Ramos (cell line): ENCODE results near the gene SPEN.
"Not testable (repeated sequence)": the region's sequence is repeated elsewhere in the genome, so short reads cannot be mapped to it uniquely, and the experiment has no call there.

ENCODE experiments used
- in situ Hi-C: fragments of 300-500 bp; cut with MboI; formaldehyde crosslinking; loops from one replicate; pipeline ENCODE4 v1.14.3; 2022; ENCODE audit warnings: low sequenced_read_pairs; ENCODE audit not compliant: unreplicated experiment

Gene SPEN

GRCh38 chr1:15833842-15834405, 13.6 kb upstream of the SPEN start:
- in situ Hi-C loops, result no loop called here

- in situ Hi-C loops, result no loop called here
Measured at GRCh38 chr1:15834406-15835204, 12.9 kb upstream of the SPEN start.

GRCh38 chr1:15835205-15835740, 12.2 kb upstream of the SPEN start:
- in situ Hi-C loops, result no loop called here

- in situ Hi-C loops, result no loop called here
Measured at GRCh38 chr1:15835741-15836510, 11.6 kb upstream of the SPEN start.

GRCh38 chr1:15836511-15836771, 11.1 kb upstream of the SPEN start:
- in situ Hi-C loops, result not testable (repeated sequence)

GRCh38 chr1:15836772-15837669, 10.5 kb upstream of the SPEN start:
- in situ Hi-C loops, result no loop called here

- in situ Hi-C loops, result no loop called here
Measured at GRCh38 chr1:15837931-15838330, 9.6 kb upstream of the SPEN start.

GRCh38 chr1:15838721-15839120, 8.8 kb upstream of the SPEN start:
- in situ Hi-C loops, result no loop called here

GRCh38 chr1:15843826-15844572, 3.5 kb upstream of the SPEN start:
- in situ Hi-C loops, result no loop called here

- in situ Hi-C loops, result not testable (repeated sequence)
Measured at GRCh38 chr1:15846056-15846455, 1.5 kb upstream of the SPEN start.

- in situ Hi-C loops, result no loop called here
Measured at GRCh38 chr1:15847893-15848142, 311 bp downstream of the SPEN start.

- in situ Hi-C loops, result no loop called here
Measured at GRCh38 chr1:15848143-15848928, 829 bp downstream of the SPEN start.

- in situ Hi-C loops, result no loop called here
Measured at GRCh38 chr1:15848929-15849774, 1.6 kb downstream of the SPEN start.

- in situ Hi-C loops, result no loop called here
Measured at GRCh38 chr1:15849775-15850324, 2.3 kb downstream of the SPEN start.

- in situ Hi-C loops, result no loop called here
Measured at GRCh38 chr1:15850471-15851001, 3.0 kb downstream of the SPEN start.

- in situ Hi-C loops, result no loop called here
Measured at GRCh38 chr1:15851210-15852035, 3.9 kb downstream of the SPEN start.
